GM19468 (cell line): Measurements from ENCODE around the gene CDC14C.

Source experiments
- ATAC-seq: cut with Tn5 transposase; IDR thresholded peaks from one replicate; pipeline ENCODE4 v1.9.1; 2021; ENCODE audit warnings: mild to moderate bottlenecking, moderate library complexity, moderate number of reproducible peaks; ENCODE audit not compliant: unreplicated experiment; ENCODE audit errors: extremely low read depth

Gene CDC14C

GRCh38 chr7:48964074-48964473 lies 39.7 kb downstream of the CDC14C start:
- no peak for ATAC-seq

GRCh38 chr7:48971173-48971572 lies 46.8 kb downstream of the CDC14C start:
- no peak for ATAC-seq

GRCh38 chr7:48976253-48976652 lies 51.9 kb downstream of the CDC14C start:
- ATAC-seq = no peak

- no peak for ATAC-seq
These were observed 52.5 kb downstream of the CDC14C start for GRCh38 chr7:48976850-48977249.
